Spleen (tissue), 11 donors: ENCODE data around the gene FAT1. TPM values are rescaled to one million over a fixed set of nuclear protein-coding genes. Genes with fewer than 3 reads are reported as not detected.

Experiments used
- DNase-seq: peaks from one replicate; pipeline ENCODE4 v3.0.0-alpha.2; 2020
- H3K27ac ChIP-seq, 8 donors: fragments of 200-600 bp; sonication (generic) in 7 of 8; 1 replicate in 4 of 8; 2 replicates in 4 of 8; pipeline versions ENCODE4 v1.5.0 to v1.8.0; 2016 to 2021; ENCODE audit warnings: inconsistent platforms in 4 of 8, mild to moderate bottlenecking in 4 of 8, moderate library complexity in 1 of 8
- H3K27me3 ChIP-seq, 7 donors: fragments of 200-600 bp; sonication (generic) in 6 of 7; replicated peaks in 1 of 7; 1 replicate in 4 of 7; 2 replicates in 3 of 7; pipeline versions ENCODE4 v1.5.0 to v1.8.0; 2016 to 2021; ENCODE audit warnings: inconsistent platforms in 3 of 7, mild to moderate bottlenecking in 1 of 7
- H3K36me3 ChIP-seq, 6 donors: fragments of 200-600 bp; sonication (generic) in 5 of 6; 1 replicate in 4 of 6; 2 replicates in 2 of 6; pipeline versions ENCODE4 v1.5.0 to v1.8.0; 2016 to 2021; ENCODE audit warnings: inconsistent platforms in 2 of 6
- H3K4me1 ChIP-seq, 6 donors: fragments of 200-600 bp; sonication (generic) in 5 of 6; 1 replicate in 3 of 6; 2 replicates in 3 of 6; pipeline versions ENCODE4 v1.5.0 to v1.8.0; 2016 to 2021; ENCODE audit warnings: inconsistent platforms in 3 of 6
- H3K4me3 ChIP-seq, 8 donors: fragments of 200-600 bp; sonication (generic) in 7 of 8; 1 replicate in 4 of 8; 2 replicates in 4 of 8; pipeline versions ENCODE4 v1.5.0 to v1.8.0; 2016 to 2021; ENCODE audit warnings: inconsistent platforms in 4 of 8, mild to moderate bottlenecking in 4 of 8, moderate library complexity in 2 of 8
- H3K9me3 ChIP-seq, 8 donors: fragments of 200-600 bp; sonication (generic) in 7 of 8; 1 replicate in 4 of 8; 2 replicates in 4 of 8; pipeline versions ENCODE4 v1.5.0 to v1.8.0; 2016 to 2021; ENCODE audit warnings: inconsistent platforms in 4 of 8
- POLR2A ChIP-seq, 3 donors: fragments of 450-650 bp; IDR thresholded peaks; one replicate each; pipeline ENCODE4 v1.5.1; 2017; ENCODE audit warnings: antibody characterized with exemption in 3 of 3, mild to moderate bottlenecking in 1 of 3
- POLR2AphosphoS5 ChIP-seq, 3 donors: sonication (generic); formaldehyde crosslinking; IDR thresholded peaks; one replicate each; pipeline ENCODE4 v1.5.1; 2017; ENCODE audit warnings: antibody characterized with exemption in 3 of 3
- whole genome bisulfite sequencing, 5 donors: extraction: QIAGEN DNeasy Blood & Tissue Kit in 3 of 5; methylation state at CpG; one replicate each; pipeline versions ENCODE4 v1.1.5 to v1.1.7; 2013 to 2018; 5-methylcytosine and 5-hydroxymethylcytosine counted together
- intact Hi-C: fragments of 100-400 bp; cut with DNase I; formaldehyde crosslinking; loops from one replicate; pipeline ENCODE4 v1.15.0; 2023; ENCODE audit warnings: low total_unique reads
- polyA plus RNA-seq, 3 donors: library from polyadenylated mRNA; stranded (reverse); fragments of 200-250 nt; gene quantifications; one replicate each; pipeline ENCODE4 v1.2.1, GENCODE V29; 2013
- total RNA-seq, 7 donors: library from RNA; depleted of rRNA in 3 of 7; stranded (reverse); fragments of >200 nt in 3 of 7; fragmentation: NEBNext Ultra II Directional in 4 of 7; extraction: Animal tissue kit (Norgen Biotek cat#: 25700) in 4 of 7; gene quantifications; one replicate each; pipeline versions ENCODE4 v1.1.0 to v1.2.1, GENCODE V29; 2016 to 2021
- donor health status: healthy with polysubstance abuse.
- donor health status: DM: no; HTN: no; CAD: no; lungs with moderate emphysema.
- donor health status: DM: no; HTN: no; CAD: no.
- donor health status: Bipolar disorder and iron deficiency.
- donor health status: healthy.
- donor health status: DM: no; HTN: no; CAD: no.
- donor health status: DM: yes; HTN: yes; CAD: no.

FAT1 gene
- total and polyA plus RNA-seq, 10 donors, result 0.87 to 20.0 (median 4.6) TPM

DNA sequence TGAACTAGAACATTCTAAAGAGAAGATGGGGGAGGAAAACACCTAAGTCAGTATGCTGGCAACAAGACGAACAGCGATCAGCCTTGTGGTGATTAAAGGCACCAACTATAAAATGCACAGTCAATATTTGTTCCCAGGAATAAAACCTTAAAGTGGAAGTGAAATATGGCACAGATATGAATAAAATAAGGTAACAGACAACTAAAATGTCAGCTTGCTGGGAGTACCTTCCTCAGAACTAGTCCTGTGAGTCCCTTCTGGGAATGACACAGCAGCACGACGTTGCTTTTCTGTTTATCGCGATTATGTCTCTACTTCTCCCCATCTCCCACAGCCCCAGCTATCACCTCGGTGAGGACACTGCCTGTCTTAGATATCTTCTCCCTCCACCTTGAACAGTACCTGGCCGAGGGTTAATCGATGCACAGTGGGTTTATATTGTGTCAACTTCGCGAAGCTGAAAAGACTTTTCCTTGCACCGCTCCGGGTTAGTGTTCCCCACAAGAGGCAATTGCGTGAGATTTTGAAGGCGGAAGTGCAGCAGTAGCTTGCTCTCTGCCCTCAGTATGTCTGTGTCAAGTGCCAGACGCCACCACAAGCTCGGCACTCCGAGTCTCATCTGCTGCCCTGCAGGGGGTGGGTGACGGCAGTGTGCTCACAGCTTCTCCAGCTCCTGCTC, 185.7 kb downstream of the FAT1 start:
- H3K4me3 ChIP-seq, result no peak overlapping the region
- H3K36me3 ChIP-seq, result no peaks in the 10 kb centered on the region
- TF ChIP-seq POLR2AphosphoS5 (IDR thresholded peaks at IDR 0.05) (no peak), POLR2A (IDR thresholded peaks at IDR 0.05) (no peak)
- WGBS, 5 donors, result 78 to 83% (median 80%) methylated on average over 19 of the region's 19 CpGs
- H3K27ac ChIP-seq, result no peak overlapping the region
- H3K9me3 ChIP-seq, result peaks cover 0 to 50% (median 6%) of the 10 kb centered on the region in 8 donors
- no peaks in the 10 kb centered on the region for H3K4me1 ChIP-seq
- no peaks in the 10 kb centered on the region for H3K27me3 ChIP-seq
- intact Hi-C loops, result no loop called here
- no peak for DNase-seq

Other genes with a start within 250 kb of the FAT1 start
- gene MTNR1A, start 168.3 kb downstream of the FAT1 start, total RNA-seq, result not detected
- gene MTNR1A, start 168.3 kb downstream of the FAT1 start, polyA plus RNA-seq, result not detected